ENCODE results near the gene TBRG4.

Gene TBRG4

DNA sequence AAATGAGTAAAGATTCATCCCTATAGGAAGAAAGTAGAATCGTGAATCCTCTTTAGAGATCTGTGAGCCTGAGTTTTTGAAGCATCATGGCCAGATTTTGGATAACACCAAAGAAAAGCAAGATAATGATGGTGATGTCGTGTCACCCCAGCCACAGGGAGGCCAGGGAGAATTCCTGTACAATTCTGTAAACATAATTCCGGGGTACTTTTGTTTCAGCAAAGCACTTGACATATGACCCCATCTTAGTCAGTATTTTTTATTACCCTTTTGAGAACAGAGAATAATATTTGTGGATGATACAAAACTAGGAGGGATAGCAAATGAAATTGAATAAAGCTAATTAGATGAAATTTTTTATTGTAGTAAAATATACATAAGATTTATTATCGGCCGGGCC lies 56.5 kb downstream of the TBRG4 start:
- DNase-seq (ENCODE audit: low spot score), result no peak

DNA sequence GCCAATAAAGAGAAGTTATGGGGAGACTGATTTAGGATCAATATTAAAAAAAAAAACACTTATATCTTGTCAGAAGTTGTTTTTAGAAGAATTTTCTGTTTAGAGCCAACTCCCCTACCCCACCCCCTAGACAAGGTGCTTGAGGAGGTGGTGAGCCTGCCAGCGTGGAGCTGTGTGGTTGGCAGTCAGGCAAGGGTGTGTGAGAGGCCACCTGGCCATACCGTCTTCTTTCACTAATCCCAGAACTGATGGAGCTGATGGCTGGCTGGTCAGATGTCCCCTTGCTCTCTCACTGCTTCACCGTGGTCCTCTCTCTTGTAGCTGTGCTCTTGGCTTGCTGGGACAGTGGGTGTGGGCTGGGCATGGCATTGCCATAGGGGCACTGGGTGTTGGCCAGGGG lies 57.1 kb downstream of the TBRG4 start:
- DNase-seq (ENCODE audit: low spot score), result no peak

GRCh38 chr7:45053941-45054340 lies 57.6 kb downstream of the TBRG4 start:
- no peak for DNase-seq (ENCODE audit: low spot score)

GRCh38 chr7:45053401-45053800 lies 58.1 kb downstream of the TBRG4 start:
- no peak for DNase-seq (ENCODE audit: low spot score)

- DNase-seq (ENCODE audit: low spot score), result no peak
Observed at GRCh38 chr7:45052011-45052410, 59.5 kb downstream of the TBRG4 start.

DNA sequence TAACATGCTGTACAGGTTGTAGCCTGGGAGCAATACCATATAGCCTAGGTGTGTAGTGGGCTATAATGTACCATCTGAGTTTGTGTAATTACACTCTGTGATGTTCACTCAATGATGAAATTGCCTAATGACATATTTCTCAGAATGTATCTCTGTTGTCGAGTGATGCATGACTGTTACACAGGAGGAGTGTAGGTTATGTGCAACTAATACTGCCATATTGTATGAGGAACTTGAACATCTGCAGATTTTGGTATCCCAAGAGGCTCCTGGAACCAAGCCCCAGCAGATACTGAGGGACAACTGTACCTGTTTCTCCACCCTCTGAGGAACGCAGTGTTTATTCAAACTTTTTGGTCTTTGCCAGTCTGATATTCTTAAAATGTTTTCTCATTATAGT lies 61.3 kb downstream of the TBRG4 start:
- no peak for DNase-seq (ENCODE audit: low spot score)
